Fibroblast of upper back skin (primary cell): ENCODE results near the gene SGMS2.
A peak's percentile ranks its signal among the peaks of the same experiment; 100 is the strongest.

Source experiments
- DNase-seq: peaks from one replicate; pipeline ENCODE4 v3.0.0-alpha.2; 2013

Gene SGMS2

DNA sequence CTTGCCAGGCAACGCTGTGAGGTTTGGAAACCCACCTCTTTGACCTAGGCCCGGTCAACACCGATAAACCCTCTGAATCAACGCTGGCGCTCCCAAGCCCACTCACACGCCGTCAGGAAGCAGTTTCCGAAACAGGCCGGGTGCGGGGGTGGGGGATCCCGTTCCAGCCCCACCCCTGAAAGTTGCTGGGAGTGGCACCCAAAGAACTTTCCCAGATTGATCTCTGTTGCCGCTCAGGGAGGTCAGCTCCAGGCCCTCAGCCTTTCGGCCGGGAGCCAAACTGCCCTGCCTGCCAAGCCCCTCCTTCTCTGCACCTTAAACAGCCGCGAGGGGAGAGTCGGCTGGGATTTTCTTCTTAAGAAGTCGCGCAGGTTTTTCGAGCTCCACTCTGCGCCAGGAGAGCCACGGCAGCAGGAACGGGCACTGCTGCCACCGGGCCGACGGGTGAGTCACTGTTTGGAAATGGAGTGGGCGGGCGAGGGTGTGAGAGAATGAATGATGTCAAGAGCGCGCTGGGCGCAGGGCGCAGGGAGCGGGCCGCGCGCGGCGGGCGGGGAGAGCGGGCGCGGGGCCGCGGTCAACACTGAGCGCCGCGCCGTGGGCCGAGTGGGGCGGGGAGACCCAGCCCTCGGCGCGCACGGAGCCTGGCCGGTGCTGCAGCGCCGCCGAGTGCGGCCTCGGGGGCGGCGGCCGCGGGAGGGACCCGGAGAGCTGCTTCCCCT is at the start of gene SGMS2:
SGMS2 (plus strand) TSS at position 583 of the 722 bp plus-strand sequence. CDS start 70,622 bp downstream, outside the sequence.
- peak; percentile 75 for DNase-seq

DNA sequence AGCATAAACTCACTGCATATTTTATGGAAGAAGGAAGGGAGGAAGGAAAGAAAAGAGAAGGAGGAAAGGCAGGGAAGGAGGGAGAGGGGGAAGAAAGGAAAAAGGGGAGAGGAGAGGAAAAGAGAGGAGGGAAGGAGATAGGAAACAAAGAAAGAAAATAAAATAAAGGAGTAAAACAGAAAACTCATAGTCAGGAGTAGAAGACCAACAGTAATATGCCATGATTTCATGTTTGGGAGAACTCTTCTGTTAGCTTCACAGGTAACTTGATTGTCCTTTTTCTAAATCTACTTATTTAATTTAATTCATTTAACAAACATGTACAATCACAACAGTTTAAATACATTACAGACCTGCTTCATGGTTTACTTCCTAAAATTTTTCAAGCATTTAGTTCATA is 46.8 kb upstream of the SGMS2 start:
- no peak for DNase-seq

DNA sequence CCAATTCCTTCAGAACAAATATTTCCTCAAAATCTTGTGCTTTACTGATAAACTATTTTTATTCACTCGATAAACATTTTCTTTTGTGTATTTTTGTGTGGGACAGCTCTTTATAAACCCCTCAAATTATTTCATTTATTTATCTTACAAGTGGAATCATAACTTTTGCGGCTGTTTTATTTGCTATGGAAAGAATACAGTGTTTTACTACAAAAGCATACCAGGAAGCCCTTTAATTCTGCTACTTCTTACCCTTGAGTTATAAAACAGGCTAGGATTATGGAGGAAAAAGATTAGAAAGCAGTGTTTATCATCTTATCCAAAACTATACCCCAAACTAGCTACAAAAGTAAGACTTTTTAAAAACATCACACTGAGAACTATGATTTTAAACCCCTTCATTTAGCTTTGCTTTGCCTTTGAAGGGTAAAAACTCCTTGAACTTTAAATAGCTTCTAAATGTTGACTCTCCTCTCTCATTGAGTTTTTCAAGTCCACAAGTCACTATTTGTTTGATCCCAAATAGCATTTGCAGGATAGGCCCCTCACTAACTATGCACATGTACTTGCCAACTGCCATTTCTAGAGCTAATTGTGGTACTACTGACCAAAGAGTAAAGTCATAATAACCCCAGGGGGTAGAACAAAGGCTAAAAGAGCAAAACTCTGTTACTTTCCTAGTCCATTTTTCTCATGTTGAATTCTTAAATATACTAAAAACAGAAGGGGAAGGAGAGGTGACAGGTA is 45.8 kb upstream of the SGMS2 start:
- DNase-seq = no peak

DNA sequence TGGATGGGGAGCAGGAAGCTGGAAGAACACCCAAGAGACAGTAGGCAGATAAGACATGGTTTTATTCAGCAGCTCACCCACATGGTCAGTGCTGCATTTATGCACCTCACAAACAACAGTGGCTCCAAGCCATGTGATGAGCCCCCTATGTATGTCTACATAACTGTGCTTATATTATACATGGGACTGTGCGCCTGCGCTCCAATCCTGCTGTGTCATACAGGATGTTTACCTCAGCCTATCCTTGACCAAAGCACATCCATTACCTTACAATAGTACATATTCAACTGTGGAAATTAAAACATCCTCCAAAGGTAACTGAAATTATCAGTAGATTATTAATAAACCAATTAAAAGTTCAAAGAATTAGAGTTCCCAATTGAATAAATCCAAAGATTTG is 44.1 kb upstream of the SGMS2 start:
- no peak for DNase-seq

DNA sequence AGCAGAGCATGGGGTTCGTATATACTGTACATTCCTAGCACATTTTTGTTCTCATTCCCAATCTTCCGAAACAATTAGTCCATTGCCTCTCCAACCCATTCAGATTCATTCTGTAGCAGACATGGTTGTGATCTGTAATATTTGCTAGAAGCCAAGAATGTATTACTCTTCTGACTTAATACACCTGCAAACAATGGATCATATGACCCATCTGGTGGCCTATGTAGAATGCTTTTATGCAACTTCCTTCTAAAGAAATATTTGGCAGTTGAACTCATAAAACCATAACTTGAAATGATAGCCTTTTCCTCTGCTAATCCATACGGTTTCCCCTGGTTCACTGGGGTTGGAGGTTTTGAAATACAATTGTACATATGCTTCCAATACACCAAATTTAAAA is 32.8 kb upstream of the SGMS2 start:
- no peak for DNase-seq

DNA sequence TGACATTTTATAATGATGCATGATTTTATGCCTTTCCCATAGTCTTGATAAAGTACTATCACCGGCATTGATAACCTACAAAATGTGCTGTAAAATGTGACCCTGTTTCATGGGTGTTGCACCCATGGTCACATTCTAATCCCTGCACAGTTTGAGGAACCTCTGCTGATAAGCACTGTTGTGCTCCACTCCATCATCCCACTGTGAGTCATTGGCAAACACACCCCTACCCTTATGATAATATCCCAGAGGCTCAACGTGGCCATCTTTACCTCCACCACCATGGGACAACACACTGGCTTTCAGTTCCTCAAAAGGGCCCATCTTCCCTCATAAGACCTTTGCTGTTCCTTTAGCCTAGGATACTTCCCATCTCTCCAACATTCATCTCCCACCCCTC is 32.0 kb upstream of the SGMS2 start:
- no peak for DNase-seq

DNA sequence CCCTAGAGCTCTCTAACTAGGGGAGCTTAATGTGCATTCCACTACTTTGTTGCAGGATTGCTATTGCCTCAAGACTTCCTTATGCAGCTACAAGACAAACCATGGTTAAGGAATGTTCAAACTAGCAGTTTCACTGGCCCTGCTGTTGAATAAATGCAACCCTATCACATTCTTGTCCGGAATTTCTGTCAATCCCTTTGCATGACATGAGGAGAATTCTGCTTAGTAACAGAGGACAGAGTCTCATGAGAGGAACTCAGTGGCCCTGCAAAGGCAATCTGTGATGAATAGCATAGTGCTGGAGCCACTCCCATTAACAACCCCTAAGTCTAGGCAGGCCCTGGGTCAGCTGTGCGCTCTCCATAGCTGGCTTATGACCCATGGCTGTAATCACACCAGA is 30.7 kb upstream of the SGMS2 start:
- no peak for DNase-seq

DNA sequence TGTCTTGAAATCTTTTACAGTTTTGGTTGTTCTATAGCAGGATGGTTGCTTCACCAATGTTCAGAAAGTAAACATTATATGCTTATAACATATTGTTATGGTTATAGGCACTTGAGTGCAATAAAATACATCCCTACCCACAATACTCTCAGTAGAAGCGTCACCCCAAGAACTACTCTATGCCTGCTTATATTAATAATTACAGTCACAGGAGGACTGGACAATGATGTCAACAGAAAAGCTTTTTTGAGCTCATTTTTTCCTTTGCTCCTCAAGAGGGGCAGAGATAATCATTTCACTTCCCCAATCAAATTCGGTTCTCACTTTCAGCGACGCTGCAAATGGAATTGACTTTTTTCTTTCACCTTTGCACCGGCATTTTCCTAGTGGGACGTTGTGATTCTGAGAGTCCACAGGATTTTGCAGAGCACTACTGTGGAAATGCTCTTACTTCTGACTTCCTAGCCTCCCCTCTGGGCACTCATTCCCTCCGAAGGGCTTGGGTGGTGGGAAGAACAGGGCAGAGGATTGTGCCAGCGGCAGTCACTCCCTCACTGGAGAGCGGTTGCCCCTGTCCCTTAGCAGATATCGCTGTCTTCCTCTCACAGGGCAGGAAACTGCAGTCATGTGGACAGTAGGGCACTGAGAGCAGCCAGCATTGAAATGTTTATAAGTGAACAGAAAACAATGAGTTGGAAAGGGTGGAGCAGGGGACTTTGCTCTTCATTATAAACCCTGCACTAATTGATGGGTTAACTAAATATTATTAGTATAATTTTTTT is 24.9 kb upstream of the SGMS2 start:
- DNase-seq = no peak

DNA sequence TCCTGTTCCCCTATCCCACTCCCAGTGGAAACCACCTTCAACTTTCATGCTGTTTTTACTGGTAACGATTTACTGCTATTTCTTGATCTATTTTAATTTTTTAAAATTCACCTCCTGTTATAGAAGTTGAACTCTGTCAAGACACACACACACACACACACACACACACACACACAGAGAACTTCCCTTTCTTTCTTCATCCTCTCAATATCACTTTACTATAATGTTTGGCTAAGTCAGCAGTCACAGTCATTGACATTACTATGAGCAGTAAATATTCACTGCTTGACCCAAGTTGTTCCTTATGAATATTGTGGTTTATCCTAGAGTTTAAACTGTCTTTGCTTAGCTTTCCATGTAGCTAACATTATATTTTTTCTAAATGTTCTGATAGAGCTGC is 24.0 kb upstream of the SGMS2 start:
- no peak for DNase-seq

DNA sequence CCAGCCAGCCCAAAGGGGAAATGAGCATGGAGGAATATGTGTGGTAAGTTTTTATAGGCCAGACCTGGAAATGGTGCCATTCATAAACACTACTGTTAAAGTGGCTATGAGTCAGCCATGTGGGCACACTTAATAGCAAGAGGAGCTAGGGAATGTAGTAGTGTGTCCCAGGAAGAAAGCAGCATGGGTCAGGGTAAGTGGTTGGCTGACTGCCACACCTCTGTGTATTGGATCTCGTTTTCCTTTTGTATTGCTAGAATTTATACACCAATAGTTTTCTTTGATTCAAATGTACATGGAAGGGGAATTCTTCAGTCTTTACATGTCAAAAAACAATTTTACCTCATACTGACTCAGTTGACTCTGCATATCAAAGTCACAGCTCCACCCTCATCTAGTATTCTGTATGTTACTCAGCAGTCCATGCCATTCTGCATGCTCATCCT is 22.9 kb upstream of the SGMS2 start:
- peak; percentile 12 for DNase-seq

DNA sequence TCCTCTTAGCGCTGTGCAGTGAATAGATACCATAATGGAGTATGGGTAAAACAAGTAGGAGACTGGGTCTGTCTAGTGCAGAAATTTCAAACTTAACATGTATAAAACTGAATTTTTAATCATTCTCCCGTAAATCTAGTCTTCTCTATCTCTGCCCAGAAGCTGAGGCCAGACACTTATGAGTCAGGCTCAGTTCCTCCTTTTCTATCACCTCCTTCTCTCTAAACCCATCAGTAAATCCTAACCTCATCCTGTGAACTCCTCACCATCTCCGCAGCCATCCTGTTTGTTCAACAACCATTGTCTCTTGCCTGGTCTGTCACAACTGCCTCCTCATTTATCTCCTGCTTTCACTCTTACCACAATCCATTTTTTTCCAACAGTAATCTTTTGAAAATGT is 19.8 kb upstream of the SGMS2 start:
- no peak for DNase-seq

DNA sequence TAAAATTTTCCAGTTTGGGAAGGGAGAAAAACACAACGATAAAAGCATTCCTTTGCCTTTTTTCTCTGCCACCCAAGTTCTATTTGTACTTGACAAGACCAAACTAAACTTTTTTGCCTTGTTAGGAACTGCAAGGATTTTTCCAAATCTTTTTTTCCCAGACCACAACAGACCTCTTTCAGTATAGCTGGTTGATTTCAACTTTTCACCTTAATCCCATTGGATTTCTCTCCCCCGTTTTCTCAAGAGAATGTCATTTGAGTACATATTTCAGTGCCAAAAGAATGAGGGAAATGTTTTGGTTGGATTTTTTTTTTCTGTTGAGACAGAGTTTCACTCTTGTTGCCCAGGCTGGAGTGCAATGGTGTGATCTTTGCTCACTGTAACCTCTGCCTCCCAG is 18.5 kb upstream of the SGMS2 start:
- peak; percentile 42 for DNase-seq

DNA sequence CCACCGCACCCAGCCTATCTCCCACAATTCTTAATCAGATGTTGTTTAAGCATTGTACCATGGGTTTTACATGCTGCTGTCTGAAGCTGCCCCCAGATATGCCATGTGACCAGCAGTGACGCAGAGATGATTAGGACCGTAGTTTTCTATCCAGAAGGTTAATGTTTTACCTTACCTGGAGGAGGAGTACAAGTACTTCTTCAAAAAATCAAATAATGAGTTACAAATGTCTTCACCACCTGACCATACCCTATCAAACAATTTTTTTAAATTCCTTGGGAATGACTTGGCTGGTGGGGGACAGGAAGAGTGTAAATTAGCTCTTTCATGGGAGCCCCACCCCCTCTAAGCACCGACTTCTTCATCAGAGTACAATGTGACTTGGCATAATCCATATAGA is 16.2 kb upstream of the SGMS2 start:
- no peak for DNase-seq

DNA sequence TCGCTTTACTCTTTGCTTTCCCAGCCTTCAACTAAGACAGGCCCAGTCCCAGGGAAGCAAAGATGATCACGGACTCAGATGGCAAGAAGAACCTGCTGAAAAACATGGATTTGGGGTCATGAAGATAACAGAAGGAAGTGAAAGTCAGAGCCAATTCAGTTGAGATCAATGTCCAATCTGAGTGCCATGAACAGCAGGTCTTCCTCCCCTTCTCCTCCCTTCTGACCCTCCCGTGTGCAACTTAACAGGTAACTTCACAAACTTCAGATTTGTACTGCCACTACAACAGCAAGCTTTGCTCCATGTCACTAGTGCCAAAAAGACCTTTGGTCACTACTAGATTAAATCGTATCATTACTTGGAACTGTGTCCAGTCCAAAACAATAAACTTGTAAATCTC is 15.5 kb upstream of the SGMS2 start:
- DNase-seq = no peak

DNA sequence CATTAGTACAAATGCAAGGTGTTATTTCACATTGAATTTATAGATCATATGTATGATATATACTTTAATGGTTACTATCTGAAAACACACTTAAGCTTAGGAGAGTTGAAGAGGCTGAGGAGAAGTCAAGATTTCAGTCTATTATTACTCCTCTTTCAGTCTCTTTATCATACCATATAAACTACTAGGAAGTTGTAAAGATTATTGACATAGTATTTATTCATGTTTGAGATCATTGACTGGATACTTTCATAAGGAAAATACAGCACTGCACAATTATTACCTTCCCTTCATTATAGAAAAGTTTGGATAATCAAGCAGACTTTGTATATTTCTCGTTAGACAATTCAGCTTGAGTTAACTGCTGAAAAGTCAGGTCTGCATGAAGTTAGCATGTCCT is 10.0 kb upstream of the SGMS2 start:
- no peak for DNase-seq

DNA sequence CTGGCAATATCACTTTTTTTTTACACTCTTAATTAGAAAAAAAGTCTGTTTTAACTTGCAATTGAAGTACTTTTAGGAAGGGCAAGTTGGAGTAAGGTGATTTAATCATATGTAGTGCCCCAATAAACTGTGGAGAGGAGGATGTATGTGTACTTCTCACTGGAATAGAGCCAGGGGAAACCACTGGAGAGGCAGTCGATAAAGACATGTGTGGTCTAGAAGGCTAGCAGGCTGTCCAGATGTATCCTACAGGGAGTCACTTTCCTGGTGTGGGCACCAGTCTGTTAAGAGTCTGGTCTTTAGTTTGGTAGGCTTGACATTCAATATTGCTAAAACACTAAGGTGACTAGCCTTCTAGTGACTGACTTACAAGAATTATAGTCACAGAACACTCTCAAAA is 9.6 kb upstream of the SGMS2 start:
- no peak for DNase-seq

DNA sequence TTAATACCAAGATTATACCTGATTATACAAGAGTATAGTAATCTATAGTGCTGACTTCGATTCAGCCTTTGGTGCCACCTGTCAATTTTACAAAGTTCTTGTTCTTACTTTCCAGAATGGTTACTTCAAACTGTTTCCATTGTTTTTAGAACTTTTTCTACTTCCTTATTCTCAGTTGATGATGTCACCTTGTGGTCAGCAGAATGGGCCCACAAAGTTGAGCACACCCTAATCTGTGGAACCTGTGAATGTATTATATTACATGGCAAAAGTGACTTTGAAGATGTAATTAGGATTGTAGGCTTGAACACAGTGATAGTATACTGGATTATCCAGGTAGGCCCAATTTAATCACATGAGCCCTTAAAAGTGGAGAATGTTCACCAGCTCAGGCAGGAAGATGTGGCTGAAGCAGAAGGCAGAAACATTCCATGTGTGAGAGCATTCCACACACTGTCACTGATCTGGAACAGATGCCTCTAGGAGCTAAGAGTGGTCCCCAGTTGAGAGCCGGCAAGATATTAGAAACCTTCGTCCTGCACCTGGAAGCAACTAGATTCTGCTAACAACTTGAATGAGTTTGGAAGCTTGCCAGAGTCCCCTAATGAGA is 6.3 kb upstream of the SGMS2 start:
- no peak for DNase-seq

DNA sequence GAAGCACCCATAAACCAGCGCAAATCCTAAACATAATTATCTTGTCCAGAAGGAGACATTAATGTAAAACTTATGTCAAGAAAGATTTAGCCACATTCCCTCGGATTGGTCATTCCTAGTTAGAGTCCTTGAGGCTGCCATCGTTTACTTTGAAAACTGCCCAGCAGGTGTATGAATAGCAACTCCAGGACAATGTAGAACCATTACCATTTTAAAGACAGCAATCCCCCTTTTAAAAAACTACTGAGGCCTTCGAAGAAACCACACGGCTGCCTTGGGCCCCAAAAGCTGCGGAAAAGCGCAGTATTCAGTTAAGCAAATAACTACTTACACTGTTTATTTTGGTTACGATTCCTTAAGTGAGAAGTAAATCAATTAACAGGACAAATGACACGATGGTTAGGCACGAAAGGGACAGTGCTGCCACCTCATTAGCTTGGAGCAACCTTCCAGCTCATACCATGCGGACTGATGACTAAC is 822 bp upstream of the SGMS2 start:
- no peak for DNase-seq

DNA sequence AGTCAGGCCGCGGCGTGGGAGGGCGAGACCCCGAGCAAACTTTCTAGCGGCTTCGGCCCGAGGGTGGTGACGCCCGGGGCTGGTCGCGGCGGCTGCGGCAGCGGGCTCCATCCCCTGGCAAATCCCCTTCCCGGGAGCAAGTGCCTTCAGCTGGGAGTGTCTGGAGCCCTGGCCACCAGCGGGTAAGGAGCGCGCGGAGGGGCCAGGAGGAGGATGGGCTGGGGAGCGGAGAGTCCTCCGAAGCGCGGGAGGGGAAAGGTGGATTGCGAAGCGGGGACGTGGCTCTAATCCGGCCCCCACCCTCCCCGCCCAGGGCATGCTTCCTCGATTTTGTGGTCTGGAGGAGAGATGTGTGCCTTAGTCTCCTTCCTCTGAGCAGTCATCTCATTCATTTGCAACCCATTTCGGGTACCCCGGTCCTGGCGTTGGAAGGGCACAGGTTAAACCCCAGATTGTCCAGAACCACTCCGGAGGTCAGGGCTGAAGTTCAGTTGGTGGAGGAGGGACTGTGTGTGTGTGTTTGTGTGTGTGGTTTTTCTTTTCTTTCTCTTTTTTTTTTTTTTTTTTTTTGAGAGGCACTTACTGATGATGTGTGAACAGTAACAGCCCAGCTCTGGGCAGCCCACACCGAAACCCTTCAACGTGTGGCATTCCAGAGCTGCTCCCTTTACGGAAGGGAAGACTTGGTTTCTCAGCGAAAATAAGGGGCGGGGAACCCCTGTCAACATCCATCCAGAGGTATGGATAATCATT is 516 bp downstream of the SGMS2 start:
- DNase-seq = no peak

DNA sequence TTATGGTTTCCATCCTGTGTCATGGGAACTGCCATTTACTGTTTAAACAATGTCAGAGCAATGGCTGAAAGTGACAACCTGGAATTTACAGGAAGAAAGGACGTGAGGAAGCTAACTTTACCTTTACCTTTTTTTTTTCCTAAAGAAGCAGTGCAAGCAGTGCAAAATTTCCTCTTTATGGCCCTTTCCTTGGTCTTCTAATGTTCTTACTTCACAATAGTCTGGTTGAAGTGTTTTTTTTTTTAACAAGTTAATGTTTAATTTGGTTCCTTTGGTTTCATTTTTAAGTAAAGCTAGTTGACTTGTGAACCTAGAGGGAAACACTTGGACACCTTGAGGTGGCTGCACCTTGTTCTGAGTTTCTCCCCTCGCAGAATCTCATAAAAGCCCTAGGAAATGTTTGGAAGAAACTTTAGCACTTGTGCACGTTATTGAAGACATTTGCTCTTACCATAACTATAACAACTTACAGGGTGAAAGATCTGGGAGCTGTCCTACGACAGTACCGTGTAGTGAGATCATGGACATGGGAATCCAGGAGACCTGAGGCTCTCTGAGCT is 1.8 kb downstream of the SGMS2 start:
- DNase-seq = no peak

DNA sequence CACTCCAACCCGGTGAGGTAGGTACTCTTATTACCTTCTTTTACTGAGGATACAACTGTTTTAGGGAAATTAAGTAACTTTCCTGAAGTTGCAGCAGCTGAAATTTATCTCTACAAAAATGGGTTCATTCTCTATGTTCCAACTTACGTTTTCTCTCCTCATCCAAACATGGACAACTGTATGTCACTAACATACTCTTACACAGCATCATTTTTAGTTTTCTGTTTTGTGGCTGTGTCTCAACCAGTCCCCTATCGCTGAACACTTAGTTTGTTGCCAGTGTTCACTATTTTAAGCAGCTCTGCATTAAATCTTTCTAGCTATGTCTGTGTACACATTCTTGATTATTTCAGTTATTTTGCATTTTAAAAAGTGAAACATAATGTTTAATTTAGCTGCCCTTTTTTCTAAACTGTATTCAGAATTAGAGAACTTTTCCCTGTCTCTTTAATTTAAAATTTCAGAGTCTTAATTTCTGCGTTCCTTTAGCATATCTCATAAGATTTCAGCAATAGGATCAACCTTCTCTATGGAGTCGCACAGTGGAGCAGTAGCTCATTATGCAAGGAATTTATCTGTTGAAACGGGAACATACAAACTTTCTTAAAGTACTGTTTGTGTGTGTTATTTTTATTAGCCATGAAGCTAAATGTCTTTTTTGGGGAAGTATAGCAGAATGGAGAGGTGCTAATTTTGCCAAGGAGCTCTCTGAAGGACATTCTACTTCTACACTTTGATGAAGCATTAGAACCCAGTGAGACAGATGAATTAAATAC is 3.8 kb downstream of the SGMS2 start:
- DNase-seq = no peak
